ENCODE results near the gene NSUN6.

DNA sequence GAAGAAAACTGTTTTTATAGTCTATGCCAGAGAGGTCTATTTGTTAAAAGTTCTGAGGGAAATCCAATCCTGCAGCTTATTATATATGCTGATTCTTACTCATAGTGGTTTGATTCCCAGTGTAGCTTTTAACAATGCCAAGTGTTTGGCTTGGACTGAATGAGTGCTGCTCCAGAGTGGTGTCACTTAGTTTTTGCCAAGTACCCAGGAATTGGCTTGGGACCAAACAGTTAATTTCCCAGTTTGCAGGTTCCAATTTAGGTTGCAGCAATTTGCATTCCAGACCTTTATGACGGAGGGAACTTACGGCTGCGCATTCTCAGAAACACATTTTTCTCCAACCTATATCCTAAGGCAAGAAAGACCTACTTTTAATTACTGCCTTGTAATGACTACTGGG is 32.4 kb downstream of the NSUN6 start:
- TF ChIP-seq, protein P1, sequence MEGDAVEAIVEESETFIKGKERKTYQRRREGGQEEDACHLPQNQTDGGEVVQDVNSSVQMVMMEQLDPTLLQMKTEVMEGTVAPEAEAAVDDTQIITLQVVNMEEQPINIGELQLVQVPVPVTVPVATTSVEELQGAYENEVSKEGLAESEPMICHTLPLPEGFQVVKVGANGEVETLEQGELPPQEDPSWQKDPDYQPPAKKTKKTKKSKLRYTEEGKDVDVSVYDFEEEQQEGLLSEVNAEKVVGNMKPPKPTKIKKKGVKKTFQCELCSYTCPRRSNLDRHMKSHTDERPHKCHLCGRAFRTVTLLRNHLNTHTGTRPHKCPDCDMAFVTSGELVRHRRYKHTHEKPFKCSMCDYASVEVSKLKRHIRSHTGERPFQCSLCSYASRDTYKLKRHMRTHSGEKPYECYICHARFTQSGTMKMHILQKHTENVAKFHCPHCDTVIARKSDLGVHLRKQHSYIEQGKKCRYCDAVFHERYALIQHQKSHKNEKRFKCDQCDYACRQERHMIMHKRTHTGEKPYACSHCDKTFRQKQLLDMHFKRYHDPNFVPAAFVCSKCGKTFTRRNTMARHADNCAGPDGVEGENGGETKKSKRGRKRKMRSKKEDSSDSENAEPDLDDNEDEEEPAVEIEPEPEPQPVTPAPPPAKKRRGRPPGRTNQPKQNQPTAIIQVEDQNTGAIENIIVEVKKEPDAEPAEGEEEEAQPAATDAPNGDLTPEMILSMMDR (IDR thresholded peaks at IDR 0.05), result no peak
- TF ChIP-seq TCF12 (IDR thresholded peaks at IDR 0.05), result no peak
- TF ChIP-seq POLR2AphosphoS5 (IDR thresholded peaks at IDR 0.05; ENCODE audit: low read depth, low read length), result no peak
- TF ChIP-seq, protein P2, sequence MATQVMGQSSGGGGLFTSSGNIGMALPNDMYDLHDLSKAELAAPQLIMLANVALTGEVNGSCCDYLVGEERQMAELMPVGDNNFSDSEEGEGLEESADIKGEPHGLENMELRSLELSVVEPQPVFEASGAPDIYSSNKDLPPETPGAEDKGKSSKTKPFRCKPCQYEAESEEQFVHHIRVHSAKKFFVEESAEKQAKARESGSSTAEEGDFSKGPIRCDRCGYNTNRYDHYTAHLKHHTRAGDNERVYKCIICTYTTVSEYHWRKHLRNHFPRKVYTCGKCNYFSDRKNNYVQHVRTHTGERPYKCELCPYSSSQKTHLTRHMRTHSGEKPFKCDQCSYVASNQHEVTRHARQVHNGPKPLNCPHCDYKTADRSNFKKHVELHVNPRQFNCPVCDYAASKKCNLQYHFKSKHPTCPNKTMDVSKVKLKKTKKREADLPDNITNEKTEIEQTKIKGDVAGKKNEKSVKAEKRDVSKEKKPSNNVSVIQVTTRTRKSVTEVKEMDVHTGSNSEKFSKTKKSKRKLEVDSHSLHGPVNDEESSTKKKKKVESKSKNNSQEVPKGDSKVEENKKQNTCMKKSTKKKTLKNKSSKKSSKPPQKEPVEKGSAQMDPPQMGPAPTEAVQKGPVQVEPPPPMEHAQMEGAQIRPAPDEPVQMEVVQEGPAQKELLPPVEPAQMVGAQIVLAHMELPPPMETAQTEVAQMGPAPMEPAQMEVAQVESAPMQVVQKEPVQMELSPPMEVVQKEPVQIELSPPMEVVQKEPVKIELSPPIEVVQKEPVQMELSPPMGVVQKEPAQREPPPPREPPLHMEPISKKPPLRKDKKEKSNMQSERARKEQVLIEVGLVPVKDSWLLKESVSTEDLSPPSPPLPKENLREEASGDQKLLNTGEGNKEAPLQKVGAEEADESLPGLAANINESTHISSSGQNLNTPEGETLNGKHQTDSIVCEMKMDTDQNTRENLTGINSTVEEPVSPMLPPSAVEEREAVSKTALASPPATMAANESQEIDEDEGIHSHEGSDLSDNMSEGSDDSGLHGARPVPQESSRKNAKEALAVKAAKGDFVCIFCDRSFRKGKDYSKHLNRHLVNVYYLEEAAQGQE (IDR thresholded peaks at IDR 0.05; ENCODE audit: low read depth, low read length), result no peak
- no peak for TF ChIP-seq TAF1 (IDR thresholded peaks at IDR 0.05; ENCODE audit: borderline replicate concordance, low read depth, low read length)
- no peak for TF ChIP-seq EP300 (IDR thresholded peaks at IDR 0.05; ENCODE audit: borderline replicate concordance in 1 of 2, low read depth in 1 of 2, low read length in 1 of 2)
- no peak for TF ChIP-seq MAX (IDR thresholded peaks at IDR 0.05; ENCODE audit: low read depth)

Measured in SK-N-SH (cell line).